HG02970 (cell line): Measurements from ENCODE around the gene THAP12.

ENCODE experiments used
- ATAC-seq: cut with Tn5 transposase; IDR thresholded peaks from one replicate; pipeline ENCODE4 v1.9.1; 2021; ENCODE audit warnings: mild to moderate bottlenecking, moderate library complexity, moderate number of reproducible peaks; ENCODE audit not compliant: unreplicated experiment, low FRiP score

The THAP12 gene

DNA sequence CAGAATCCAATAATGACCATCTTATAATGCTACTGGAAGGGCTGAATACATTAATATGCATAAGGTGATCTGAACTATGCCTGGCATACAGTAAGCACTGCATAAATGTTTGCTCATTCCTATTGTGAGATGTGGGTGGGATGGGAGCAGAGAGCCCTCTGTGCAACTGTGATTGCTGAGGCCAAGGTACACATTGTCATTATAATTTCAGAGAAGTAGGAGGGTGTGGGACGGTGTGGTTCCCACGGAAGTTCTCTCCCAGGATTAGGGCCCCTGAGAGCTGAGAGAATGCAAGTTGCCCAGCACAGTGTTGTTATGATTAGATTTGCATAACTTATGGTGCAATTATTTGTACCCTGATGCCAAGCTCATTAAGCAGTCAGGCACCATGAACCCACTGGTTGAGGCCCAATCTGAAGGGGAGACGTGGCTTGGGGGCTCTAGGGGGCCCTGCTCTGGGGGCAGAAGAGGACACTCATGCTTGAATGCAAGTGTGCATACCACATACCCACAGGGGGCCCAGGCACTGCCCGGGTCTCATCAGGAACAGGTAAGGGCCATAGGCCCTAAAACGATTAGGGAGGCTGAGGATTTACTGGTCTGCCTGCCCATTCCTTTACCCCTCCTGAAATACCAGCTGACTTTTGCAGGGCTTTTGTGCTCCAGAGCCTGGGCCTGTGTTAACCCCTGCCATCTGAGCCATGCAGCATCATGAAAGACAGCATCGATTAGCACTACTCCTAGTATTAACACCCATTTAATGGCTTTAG is 72.8 kb downstream of the THAP12 start:
- ATAC-seq = no peak

DNA sequence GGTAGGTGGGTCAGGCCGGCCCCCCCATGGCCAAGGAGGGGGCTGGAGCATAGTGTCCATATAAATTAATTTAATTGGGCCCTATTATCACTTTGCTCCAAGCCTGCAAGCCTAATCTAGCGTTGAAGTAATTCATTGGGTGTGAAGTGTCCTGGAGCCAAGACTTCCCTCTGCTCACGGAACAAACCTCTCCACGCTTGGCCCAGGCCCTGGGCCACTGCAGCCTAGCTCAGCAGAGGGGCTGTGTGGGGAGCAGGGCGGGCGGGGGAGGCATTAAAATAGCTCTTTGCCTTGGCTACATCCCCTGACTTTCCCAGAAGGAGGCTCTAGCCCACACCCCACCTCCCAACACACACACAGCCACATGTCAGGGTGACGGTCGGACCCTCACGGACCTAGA is 73.5 kb downstream of the THAP12 start:
- ATAC-seq = no peak

DNA sequence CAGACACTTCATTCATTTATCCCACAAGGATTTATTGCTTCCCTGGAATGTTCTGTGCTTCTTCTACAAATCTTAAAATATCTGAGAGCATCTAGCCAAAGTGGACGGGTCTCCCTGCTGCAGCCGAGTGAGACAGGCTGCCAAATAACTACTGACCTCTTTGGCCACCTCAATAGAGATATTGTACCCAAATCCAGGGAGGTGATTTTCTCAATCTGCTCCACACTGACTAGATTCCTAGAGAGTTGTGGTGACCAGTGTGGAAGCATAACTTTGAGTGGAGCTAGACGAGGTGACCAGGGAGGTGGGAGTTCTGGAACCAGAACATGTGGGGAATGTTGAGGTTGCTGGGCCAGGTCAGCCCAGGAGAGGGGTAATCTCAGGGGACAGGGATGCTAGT is 77.5 kb downstream of the THAP12 start:
- ATAC-seq = no peak

DNA sequence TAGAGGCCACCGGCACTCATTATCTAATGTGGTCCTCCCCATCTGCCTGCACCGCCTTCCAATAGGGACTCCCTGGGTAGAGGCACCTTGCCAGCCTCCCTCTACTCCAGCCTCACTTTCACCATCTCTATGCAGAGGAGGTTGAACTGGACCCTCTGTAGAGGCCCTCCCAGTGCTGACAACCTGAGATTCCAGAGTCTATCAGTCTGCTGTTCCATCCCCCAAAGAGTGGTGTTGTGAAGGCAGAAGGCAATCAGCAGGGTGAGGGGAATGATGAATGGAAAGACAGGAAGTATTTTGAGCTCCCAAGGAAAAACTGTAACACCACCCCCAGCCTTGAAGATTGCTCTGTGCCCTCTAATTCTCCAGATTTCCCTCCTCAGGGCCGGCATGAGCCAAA is 77.9 kb downstream of the THAP12 start:
- ATAC-seq = no peak
